Stimulated activated CD4-positive, alpha-beta T cell treated with anti-CD3 and anti-CD28 coated beads, TNF-alpha, amount 100 ng/mL, for 4 hours (primary cell): Measurements from ENCODE around the gene CCDC71L.
A peak's percentile ranks its signal among the peaks of the same experiment; 100 is the strongest.
"Not testable (repeated sequence)": the region's sequence is repeated elsewhere in the genome, so short reads cannot be mapped to it uniquely, and the experiment has no call there.

Source experiments
- DNase-seq, 3 experiments: peaks; one replicate each; pipeline ENCODE4 v3.0.0-alpha.2; 2020; ENCODE audit warnings: low read depth in 3 of 3

The CCDC71L gene

DNA sequence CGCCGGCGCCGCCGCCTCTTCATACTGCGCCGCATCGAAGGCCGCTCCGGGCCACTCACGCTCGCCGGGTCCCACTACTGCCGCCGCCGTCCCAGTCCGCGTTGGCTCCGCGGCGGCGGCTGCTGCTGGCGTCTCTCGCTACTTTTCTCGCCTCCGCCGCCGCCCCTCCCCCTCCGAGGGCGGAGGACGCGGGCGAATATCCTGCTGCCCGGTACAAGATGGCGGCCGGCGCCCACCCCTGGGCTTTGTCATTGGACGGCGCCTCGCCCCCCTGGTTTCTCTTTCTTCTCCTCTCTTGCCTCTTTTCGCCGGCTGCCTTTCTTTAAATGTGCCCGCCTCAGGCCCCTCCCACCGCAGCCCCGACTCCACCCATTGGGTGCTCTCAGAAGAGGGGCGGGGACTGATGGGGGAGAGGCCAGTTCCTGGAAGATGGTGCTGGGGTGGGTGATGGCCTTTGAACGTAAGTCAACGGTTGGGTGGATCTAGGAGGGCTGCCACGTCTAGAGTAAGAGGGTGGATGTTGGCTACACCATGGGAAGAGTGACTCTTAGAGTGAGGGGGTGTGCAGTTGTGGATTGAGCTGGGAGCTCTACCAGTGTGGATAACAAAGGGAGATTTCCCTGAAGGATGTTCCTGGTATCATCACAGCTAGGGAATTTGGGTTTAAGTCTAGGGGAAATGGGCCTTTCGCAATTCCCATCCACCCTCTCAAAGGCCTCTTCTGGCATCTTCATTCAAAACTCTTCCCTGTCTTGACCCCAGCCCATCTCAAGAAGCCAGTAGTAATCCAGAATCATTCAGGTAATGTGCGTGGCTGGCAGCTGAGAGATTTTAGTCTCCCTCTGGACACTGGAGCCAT, at the start of gene CCDC71L:
TSS of gene CCDC71L (minus strand) at position 297 of the 859 bp plus-strand sequence. CDS start at position 35, 262 bp downstream.
- peak; percentile 85 to 93 (median 92) for DNase-seq

DNA sequence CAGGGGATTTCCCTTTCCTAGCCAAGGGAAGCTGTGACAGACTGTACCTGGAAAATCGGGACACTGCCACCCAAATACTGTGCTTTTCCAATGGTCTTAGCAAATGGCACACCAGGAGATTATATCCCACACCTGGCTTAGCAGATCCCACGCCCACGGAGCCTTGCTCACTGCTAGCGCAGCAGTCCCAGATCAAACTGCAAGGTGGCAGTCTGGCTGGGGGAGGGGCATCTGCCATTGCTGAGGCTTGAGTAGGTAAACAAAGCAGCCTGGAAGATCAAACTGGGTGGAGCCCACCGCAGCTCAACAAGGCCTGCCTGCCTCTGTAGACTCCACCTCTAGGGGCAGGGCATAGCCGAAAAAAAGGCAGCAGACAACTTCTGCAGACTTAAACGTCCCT, 48.6 kb upstream of the CCDC71L start:
- not testable (repeated sequence) for DNase-seq

DNA sequence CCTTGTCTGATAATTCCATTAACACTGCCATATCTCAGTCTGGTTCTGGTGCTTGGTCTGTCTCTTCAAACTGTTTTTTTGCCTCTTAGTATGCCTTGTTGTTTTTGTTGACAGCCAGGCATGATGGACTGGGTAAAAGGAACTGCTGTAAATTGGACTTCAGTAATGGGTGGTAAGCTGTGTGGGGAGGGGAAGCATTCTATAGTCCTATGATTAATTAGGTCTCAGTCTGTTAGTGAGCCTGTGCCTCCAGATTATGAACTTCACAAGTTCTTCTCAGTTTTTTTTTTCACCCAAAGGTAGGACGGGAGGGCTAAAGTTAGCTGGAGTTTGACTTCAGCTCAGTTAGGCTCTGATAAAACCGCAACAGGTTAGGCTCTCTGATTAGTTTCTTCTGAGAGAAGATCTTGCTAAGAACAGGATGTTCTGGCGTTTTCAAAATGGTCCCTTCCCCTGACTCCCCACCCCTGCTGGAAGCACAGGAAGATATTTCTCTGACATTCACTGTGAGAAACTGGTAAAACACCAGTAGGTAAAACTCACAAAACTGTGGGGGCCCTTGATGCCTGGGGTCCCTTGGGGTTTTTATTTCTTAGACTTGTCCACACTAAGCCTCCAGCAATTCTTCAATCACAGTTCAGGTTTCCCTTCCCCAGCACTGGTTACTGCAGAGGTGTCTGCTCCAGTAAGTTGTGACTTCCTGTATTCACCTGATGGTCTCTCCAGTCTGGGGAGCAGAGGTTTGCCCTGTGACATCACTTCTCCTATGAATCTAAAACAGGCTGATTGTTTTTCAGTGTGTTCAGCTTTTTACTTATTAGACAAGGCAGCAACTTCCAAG, 43.3 kb upstream of the CCDC71L start:
- no peak for DNase-seq

DNA sequence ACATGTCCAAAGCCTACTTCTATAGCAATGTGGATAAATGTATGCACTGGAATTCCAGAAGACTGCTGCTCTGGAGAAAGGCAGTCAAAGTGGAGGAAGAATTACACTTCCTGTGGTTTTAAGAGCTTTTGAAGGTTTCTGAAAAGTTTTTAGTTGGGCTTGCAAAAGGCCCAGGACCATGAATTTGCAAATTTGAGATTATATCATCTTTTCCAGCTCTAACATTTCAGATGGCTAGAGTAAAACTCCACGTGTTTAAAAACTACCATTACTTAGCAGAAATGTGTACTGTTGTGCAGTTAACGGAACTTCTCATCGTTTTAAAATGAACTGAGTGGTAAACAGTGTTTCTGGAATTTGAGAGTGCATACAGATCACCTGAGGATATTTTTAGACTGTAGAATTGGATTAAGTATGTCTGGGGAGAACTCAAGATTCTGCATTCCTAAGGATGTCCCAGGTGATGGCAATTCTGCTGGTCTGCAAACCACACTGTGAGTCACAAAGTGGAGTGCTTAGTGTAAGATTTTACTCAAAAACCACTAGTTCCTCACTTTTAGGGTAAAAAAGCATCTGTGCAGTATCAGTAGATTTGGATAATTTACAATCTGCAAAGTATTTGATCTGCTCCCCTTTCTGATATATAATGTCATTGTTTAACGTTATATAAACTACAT, 32.9 kb upstream of the CCDC71L start:
- DNase-seq, result no peak

DNA sequence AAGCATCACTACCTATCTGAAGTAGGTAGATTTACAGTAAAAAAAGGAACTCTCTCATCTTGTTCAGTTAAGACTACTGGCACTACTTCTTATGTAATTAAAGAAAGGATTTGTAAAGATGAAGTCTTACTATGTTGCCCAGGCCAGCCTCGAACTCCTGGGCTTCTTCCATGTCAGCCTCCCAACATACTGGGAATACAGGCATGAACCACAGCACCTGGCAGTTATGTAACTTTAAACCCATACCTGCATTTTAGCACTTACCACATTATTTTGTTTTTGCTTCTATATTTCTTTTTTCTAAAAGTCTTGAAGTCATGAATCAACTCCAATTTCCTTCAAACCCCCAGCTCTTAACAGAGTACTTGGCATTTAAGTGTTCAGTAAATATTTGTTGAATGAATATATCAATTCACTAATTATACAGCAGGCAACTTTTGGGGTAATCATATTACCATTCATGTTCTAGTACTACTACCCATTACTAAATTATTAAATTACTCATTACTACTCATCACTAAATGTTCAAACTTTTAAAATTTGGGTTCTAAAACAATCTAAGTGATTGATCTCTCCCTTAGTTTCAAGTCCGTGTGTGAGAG, 31.6 kb upstream of the CCDC71L start:
- no peak for DNase-seq

DNA sequence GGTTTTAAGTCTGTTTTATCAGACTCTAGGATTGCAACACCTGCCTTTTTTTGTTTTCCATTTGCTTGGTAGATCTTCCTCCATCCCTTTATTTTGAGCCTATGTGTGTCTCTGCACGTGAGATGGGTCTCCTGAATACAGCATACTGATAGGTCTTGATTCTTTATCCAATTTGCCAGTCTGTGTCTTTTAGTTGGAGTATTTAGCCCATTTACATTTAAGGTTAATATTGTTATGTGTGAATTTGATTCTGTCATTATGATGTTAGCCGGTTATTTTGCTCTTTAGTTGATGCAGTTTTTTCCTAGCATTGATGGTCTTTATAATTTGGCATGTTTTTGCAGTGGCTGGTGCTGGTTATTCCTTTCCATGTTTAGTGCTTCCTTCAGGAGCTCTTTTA, 27.2 kb upstream of the CCDC71L start:
- not testable (repeated sequence) for DNase-seq

DNA sequence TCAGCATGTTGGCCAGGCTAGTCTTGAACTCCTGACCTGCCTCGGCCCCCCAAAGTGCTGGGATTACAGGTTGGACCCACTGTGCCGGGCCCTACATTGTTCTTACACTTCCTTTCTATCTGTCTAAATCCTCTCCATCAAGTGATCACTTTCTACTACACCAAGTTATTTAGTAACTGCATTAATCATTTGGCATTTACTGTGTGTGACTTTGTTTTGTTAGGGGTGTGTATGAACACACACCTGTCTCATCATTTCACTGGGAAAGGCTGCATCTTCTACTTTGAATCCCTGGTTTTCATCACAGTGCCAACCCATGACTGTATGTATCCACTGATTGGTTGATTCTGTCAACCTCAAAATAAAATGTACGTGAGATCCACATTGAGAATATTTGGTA, 23.0 kb upstream of the CCDC71L start:
- no peak for DNase-seq

DNA sequence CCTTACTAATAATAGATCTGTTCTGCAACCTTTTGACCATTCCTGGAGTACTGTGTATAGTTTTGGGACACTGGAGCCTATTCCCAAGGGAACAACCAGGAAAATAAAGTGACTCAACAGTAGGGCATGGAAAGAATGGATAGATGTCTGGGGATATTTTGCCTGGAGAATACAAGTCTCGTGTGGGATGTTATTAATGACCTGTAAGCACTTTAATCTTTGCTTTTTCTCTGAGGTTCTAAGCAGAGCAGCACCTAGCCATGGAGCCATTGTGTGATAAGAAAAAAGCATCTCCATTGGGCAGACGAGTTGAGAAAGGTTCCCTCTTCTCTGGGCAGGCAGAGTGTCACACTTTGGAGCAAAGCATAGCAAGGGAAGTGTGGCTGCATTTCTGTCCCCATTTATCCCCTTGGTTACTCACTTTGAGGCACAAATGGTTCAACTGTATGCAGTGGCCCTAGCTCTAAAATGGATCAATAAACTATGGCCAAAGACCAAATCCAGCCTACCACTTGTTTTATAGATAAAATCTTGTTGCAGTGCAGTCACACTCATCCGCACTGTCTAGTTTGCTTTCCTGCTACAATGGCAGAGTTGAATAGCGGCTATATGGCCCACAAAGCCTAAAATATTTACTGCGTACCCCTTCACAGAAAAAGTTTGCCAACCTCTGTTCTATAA, 21.0 kb upstream of the CCDC71L start:
- no peak for DNase-seq

DNA sequence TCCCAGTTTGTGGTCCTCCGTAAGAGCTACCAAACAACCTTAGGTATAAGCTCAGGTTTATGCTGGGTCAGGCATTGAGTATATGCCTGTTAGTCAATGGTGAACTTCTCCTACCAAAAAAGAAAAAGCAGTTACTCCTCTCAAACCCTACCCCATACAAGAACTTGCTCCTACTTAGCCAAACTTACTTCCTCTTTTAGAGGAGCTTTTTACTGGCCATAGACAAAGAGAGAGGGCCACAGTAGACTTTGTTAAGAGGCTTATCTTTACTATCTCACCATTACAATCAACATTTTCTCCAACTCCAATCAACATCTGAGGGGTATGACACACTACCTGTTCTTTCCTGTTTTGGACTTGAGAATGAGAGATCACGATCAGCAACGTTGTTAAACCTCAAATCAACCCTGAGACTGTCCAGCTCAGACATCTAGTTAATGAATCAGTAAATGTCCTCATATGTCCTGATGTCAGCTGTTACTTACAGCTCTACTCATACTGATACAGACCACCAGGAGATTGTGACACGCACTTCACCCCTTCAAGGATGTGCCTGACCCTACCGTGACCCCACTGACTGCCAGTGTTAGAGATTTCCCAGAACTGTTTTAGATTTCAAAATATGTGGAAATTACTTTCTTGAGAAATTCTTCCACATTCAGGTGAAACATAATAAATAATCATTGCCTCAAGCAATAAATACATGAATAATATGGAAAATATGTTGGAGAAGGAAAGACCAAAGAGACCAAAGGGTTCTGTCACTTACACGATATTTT, 18.4 kb upstream of the CCDC71L start:
- no peak for DNase-seq

DNA sequence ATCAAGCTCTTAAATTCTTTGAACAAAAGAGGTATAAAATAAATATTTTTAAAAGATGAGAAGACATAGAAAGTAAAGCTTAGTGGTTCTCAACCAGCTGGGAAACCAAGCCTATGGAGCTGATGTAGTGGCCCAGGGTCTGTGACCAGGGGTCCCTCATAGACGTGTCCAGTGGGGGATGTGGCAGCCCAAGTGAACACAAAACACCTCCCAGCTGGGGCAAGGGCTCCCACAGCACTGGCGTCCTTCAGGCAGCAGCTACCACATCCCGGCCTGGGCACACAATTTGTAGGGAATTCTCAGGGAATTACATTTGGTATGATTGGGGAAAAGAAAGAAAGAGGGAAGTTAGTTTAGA, 17.8 kb upstream of the CCDC71L start:
- no peak for DNase-seq

DNA sequence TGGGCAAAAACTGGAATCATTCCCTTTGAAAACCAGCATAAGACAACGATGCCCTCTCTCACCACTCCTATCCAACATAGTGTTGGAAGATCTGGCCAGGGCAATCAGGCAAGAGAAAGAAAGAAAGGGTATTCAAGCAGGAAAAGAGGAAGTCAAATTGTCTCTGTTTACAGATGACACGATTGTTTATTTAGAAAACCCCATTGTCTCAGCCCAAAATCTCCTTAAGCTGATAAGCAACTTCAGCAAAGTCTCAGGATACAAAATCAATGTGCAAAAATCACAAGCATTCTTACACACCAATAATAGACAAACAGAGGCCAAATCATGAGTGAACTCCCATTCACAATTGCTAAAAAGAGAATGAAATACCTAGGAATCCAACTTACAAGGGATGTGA, 15.5 kb upstream of the CCDC71L start:
- DNase-seq, result not testable (repeated sequence)

DNA sequence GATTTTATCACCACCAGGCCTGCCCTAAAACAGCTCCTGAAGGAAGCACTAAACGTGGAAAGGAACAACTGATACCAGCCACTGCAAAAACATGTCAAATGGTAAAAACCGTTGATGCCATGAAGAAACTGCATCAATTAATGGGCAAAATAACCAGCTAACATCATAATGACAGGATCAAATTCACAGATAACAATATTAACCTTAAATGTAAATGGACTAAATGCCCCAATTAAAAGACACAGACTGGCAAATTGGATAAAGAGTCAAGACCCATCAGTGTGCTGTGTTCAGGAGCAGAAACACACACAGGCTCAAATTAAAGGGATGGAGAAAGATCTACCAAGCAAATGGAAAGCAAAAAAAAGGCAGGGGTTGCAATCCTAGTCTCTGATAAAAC, 12.7 kb upstream of the CCDC71L start:
- not testable (repeated sequence) for DNase-seq

DNA sequence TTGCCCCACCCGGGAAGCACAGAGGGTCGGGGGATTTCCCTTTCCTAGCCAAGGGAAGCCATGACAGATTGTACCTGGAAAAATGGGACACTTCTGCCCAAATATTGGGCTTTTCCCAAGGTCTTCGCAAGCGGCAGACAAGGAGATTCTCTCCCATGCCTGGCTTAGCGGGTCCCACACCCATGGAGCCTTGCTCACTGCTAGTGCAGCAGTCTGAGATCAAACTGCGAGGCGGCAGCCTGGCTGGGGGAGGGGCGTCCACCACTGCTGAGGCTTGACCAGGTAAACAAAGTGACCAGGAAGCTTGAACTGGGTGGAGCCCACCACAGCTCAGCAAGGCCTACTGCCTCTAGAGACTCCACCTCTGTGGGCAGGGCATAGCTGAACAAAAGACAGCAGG, 11.0 kb upstream of the CCDC71L start:
- DNase-seq, result not testable (repeated sequence)

DNA sequence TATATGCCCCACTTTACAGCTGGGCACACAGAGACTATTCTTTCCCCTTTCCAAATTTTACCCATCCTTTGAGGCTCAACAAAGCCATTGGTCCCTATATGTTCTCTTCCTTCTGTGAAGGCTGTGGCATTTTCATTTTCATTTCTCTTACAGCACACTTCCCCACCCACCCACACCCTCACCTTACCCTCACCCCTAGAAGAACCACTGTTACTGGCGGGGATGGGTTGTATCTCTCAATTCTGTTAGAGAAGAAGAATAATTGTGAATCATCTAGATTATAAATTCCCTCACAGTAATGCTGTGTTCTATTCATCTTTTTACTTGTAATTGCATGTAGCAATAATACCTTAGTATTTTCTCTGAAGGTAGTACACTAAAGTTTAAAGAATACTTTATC, 10.2 kb upstream of the CCDC71L start:
- no peak for DNase-seq

DNA sequence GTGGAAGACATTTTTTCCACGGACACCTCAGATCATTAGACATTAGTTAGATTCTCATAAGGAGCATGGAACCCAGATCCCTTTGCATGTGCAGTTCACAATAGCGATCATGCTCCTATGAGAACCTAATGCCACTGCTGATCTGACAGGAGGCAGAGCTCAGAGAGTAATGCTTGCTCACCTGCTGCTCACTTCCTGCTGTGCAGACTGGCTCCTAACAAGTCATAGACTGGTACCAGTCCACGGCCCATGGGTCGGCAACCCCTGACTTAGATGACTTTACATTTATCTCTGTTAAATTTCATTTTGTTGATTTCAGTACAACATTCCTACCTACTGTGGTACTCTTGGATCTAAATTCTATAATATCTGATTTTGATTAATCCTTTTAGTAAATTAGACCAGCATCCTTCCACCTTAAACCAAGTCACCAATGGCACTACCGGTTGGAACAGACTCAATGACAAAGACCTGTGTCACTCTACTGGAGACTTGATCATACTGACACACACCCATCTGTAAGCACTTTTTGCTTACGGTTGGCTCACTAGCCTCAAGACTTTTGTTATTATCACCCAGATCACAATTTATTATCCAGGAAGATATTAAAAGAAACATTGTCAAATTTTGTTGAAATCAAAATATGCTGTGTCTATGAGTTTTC, 8.0 kb upstream of the CCDC71L start:
- DNase-seq, result no peak

DNA sequence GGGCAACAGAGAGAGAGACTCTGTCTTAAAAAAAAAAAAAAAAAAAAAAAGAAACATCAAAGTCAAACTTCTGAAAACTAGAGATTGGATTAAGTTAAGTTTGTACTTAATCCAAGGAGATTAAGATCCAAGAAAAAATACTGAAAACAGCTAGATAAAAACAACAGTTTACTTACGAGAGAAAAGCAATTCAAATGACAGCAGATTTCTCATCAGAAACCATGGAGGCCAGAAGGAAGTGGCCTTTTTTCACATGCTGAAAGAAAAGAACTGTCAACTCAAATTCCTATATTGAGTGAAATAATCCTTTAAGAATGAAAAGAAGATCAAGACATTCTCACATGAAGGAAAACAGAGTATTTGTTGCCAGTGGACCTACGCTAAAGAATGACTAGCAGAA, 5.4 kb upstream of the CCDC71L start:
- no peak for DNase-seq

DNA sequence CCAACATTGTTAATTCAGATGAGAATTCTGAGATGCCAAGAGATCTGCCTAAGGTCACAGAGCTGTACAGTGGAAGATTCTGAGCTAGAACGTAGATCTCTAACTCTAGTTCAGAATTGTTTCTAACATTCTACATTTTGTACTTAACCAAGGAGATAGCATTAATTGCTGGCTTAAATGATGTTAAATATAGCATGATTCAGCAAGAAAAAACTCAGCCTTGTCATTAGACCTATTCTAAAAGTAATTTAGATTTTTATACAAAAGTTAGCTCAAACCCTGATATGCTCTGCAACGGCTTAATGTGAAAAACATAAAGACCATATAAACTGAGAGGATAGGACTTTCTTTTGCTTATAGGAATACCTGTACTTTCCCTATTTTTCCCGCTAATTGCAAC, 3.4 kb upstream of the CCDC71L start:
- DNase-seq, result no peak

DNA sequence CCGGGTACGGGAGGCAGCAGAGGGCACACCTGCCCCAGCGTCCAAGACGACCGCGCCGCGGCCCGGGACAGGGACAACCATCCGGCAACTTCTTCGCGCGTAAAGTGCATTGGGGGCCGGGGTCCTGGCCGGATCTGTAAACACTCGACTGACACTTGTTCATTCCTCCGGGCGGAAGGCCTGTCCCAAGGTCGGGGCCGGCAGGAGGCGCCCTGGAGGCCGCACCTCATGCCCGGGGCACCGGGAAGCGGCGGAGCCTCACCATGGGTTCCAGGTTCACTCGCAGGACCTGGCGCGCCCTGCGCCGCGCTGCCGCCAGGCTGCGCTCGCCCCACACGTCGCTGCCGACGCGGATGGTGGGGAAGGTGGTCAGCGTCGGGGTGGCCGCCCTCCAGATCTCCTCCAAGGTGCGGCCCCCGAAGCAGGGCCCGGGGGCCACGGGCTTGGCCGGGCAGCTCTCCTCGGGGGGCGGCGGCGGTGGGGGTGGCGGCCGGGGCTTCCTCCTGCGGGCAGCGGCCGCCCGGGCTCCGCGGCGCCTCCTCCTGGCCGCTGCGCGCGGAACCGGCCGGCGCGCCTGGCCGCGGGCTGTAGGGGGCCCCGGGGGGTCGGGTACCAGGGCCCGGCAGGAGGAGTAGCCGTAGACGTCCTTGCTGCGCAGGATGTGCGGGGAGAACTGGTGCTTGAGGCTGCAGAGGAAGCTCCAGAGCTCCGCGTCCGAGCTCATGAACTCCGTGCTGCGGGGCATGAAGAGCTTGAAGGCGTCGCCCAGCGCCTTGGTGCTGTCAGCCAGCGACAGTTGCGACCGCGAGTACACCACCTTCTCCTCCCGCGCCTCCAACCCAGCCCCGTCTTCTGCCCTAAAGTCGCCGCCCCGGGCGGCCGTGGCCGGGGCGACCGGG, 746 bp downstream of the CCDC71L start:
- peak; percentile 70 to 74 (median 71) for DNase-seq
